Activated gamma-delta T cell (primary cell): ENCODE results near the gene C9orf72.
"Not testable (repeated sequence)": the region's sequence is repeated elsewhere in the genome, so short reads cannot be mapped to it uniquely, and the experiment has no call there.

Experiments used
- DNase-seq: peaks from one replicate; lab custom pipeline; 2025; lab: John Stamatoyannopoulos, UW
- total RNA-seq, 2 donors: gene quantifications; one replicate each; lab custom pipeline; 2026; lab: John Stamatoyannopoulos, UW

Gene C9orf72, protein sequence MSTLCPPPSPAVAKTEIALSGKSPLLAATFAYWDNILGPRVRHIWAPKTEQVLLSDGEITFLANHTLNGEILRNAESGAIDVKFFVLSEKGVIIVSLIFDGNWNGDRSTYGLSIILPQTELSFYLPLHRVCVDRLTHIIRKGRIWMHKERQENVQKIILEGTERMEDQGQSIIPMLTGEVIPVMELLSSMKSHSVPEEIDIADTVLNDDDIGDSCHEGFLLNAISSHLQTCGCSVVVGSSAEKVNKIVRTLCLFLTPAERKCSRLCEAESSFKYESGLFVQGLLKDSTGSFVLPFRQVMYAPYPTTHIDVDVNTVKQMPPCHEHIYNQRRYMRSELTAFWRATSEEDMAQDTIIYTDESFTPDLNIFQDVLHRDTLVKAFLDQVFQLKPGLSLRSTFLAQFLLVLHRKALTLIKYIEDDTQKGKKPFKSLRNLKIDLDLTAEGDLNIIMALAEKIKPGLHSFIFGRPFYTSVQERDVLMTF
- total RNA-seq, result 56.1 to 66.8 reads per million in 2 donors

DNA sequence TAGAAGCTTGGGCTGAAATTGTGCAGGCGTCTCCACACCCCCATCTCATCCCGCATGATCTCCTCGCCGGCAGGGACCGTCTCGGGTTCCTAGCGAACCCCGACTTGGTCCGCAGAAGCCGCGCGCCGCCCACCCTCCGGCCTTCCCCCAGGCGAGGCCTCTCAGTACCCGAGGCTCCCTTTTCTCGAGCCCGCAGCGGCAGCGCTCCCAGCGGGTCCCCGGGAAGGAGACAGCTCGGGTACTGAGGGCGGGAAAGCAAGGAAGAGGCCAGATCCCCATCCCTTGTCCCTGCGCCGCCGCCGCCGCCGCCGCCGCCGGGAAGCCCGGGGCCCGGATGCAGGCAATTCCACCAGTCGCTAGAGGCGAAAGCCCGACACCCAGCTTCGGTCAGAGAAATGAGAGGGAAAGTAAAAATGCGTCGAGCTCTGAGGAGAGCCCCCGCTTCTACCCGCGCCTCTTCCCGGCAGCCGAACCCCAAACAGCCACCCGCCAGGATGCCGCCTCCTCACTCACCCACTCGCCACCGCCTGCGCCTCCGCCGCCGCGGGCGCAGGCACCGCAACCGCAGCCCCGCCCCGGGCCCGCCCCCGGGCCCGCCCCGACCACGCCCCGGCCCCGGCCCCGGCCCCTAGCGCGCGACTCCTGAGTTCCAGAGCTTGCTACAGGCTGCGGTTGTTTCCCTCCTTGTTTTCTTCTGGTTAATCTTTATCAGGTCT lies at the start of gene C9orf72:
TSS of gene C9orf72 (minus strand) at position 564 of the 716 bp plus-strand sequence. CDS start 6,361 bp downstream, outside the sequence.
- peak; percentile 82 for DNase-seq

DNA sequence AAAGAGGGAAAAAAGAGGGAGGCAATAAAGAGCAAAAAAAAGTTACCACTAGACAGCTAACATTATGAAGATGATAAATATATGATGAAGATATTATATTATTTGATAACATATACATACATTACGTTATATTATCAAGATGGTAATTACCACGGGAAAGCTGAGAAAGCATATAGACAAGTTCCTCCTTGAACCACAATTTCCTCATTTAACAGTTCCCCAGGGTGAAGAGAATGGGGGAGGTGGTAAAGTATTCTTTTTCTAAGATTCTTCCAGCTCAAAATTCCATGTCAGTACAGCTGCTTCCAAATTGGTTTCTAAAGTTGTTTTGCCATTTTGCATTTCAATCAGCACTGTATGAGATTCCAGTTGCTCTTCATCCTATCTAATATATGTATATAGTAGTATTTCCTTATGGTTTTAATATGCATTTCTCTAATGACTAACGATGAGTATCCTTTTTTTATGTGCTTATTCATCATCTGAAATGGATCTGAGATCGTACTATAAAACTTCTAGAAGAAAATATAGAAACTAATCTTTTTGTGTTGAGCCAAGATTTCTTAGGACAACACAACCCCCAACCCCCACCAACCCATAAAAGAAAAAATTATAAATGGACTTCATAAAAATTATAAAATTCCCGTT lies 49.5 kb upstream of the C9orf72 start:
- DNase-seq, result no peak

DNA sequence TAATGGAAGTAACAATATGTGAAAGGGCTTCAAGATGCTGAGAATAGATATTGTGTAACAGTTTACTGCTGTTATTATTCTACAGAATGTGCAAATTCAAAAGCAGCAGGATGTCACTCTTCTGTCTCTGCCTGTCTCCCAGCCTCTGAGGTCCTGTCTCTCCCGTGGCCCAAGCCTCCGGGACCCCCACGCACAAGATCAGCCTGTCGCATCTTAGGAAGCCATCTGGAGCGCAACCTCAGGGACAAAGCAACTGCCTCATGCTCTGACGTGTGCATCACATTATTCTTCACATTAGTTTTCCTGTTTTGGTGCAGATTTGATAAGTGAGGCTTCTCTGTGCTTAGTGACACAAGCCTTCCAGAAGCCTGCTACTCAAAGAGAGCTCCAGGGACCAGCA lies 46.5 kb upstream of the C9orf72 start:
- no peak for DNase-seq

DNA sequence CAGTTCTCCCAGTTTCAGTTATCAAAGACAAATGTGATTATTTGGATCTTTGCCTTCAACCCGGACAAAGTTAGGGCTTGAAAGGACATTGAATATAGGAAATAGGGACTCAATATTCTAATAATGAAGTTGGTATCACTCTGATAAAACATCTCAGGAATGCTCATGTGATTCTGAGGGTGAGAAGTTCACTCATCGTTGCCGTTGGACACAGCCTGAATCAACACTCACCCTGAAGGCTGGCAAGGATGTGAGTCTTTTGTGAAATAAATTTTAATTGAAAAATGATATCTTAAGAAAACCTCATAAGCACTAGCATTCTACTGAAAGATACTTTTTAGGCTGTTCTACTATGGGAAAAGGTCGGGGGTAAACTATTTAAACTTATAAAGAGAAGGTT lies 44.8 kb upstream of the C9orf72 start:
- no peak for DNase-seq

DNA sequence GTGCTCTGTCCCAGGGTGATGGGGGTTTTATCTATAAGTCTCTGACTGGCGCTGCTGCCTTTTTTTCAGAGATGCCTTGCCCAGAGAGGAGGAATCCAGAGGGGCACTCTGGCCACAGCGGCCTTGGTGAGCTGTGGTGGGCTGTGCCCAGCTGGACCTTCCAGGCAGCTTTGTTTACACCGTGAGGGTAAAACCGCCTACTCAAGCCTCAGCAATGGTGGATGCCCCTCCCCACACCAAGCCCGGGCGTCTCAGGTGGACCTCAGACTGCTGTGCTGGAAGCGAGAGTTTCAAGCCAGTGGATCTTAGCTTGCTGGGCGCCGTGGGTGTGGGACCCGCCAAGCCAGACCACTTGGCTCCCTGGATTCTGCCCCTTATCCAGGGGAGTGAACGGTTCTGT lies 41.3 kb upstream of the C9orf72 start:
- no peak for DNase-seq

DNA sequence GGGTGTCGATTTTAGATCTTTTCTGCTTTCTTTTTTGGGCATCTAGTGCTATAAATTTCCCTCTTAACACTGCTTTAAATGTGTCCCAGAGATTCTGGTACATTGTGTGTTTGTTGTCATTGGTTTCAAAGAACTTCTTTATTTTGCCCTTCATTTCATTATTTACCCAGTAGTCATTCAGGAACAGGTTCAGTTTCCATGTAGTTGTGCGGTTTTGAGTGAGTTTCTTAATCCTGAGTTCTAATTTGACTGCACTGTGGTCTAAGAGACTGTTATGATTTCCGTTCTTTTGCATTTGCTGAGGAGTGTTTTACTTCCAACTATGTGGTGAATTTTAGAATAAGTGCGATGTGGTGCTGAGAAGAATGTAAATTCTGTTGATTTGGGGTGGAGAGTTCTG lies 38.8 kb upstream of the C9orf72 start:
- not testable (repeated sequence) for DNase-seq

DNA sequence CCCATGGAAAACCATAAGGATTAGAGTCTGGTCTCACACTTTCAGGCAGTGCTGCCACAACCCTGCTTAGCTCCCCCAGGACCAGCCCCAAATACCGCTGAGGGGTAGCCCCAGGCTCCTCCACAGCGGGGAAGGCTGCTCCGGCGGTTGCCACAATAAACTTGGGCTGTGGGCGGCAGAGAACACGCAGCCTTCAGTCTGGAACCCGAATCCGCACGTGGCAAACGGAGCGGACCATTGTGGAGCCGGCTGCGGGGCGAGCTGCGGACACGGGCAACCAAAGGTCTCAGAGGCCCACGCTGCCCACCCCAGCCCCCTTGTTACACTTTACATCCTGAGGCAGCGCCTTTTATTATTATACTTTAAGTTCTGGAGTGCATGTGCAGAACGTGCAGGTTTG lies 37.3 kb upstream of the C9orf72 start:
- DNase-seq, result no peak

DNA sequence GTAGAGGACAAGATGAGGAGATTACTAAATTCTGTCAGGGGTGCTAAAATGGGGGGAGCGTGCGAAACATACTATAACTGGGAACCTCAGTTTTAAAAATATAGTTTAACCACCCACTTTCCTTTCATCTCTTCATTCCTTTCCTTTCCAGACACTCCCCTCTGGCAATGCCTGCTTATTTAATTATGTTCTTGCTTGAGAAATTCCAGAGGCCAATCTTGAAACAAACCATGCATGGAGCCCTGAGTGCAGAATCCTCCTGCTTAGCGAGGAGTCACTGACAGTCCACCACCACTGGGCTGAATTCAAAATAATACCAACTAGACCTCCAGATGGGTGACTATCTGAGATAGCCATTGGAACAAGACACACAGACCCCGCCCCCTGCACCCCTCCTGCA lies 29.7 kb upstream of the C9orf72 start:
- DNase-seq, result no peak

DNA sequence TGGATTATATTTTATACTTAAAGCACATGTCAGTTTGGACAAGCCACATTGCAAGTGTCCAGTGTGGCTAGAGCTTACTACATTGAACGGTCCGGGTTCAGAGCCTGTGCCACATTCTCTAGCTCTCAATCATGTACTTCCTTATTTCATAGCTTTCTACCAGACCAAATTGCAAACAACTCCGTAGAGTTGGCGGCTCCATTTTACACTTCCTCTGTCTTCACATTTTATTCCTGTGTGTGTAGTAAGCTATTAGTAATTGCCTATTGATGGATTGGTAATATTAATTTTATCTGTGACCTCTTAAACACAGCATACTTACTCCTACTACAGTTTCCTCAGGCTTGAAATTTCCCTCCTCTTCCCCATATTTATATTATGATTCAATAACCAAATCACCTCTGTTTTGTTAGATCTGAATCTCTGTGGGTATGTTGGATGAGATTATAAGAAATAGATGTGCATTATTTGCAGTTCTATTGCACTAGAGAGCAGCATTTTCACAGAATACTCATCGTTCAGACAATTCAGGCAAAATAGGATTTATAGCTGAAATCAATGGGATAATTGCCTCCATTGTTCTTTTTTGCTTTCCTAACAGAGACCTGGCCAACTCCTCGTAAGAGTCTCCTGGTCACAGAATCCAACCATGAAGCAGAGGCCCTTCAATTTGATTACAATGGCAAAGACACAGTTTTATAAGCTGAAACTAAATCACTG lies 29.0 kb upstream of the C9orf72 start:
- no peak for DNase-seq

DNA sequence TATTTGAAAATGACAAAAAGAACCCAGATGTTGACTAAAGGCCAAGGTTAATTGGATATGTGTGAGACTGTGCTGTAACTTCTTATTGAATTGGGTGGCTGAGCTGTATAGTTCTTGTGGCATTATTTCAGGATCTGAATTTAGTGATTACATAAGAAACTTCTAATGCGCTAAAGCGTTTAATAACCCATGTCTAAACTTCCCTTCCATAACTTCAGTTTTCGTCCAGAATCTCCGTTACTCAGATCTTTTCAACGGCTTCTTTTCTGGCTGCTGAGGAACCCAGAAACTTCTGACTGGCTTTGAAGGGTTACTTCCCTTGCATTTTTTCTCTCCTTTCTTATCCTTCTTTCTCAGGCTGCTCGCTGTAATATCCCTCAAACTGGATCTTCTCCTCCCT lies 28.1 kb upstream of the C9orf72 start:
- no peak for DNase-seq

DNA sequence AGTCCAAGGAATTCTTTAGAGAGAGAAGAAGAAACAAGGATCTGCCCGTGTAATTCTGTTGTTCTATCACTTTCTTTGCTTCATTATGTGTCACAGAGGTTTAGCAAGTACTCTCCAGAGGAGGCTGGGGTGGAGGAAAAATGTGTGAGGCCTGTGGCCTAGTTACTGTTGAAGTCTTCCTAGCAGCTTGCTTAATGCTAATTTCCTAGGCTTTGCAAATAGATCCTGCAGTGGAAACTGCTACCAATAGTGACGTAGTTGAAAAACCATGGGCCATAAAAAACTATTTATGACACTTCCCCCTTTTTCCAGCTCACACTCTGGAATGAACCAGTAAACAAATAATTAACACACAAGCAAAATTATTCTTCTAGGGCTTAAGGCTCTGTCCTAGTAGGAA lies 27.0 kb upstream of the C9orf72 start:
- no peak for DNase-seq

DNA sequence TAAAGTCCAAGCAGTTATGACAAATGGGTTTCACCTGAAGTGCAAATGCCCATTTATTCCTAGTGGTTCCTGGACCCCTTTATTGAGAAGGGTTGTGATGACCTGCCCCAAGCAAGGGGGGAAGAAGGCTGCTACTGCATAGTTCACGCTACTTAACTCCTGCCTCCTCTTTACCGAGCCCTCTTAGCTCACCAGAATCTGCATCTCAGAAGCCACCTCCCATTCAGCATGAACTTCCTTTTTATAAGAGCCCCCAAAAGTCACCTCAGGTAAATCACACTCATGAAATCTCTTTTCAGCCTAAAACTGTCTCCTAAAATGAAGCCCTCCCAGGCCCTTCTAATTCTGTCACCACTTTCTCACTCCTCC lies 26.6 kb upstream of the C9orf72 start:
- no peak for DNase-seq

DNA sequence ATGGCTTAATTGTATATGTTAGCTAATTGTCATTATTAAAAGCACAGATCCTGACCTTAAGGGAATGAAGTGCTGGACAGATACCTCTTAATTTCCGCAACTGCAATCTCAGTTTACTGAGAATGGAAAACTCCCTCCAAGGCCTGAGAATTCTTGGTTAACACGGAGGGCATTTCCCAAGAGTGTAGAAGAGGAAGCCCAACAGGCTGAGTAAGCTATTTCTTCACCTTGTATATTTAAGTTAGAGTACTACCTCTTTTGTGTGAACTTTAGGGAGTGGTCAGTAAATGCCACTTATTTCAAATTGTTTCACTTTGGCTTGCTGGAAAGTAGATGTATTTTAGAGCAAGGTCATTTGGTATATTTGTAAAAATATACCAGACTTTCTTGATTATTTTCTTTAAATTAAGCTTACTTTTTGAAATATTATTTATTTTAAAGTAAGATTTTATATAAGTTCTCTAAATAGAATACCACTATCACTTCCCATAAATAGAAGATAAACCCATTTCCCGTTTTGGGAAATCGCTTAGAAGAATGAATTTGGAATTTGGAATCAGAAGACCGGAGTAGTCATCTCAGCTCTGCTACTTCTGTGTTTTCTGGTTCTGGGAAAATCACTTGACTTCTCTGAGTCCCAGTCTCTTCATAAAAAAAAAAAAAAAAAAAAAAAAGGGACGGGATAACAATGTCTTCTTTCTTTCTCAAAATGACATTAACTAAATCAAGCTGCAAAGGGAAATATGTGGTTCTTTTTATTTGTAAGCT lies 26.0 kb upstream of the C9orf72 start:
- DNase-seq, result no peak

DNA sequence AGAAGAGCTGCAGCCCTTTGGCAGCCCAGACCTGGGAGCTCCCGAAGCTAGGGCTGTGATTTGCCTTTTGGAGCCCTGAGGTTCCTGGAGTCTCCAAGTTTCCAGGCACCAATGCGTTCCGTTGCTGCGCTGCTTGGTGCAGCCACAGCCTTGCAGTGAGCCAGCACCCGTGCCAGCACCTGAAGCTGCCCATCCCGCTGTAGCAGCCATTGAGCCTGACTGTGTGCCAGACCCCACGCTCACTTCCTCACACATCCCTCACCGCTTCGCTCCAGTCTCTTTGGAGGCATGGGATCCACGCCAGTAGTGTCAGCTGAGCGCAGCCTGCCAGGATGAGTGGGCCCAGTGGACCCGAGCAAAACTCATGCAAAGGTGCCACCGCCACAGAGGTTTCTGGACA lies 22.5 kb upstream of the C9orf72 start:
- no peak for DNase-seq

DNA sequence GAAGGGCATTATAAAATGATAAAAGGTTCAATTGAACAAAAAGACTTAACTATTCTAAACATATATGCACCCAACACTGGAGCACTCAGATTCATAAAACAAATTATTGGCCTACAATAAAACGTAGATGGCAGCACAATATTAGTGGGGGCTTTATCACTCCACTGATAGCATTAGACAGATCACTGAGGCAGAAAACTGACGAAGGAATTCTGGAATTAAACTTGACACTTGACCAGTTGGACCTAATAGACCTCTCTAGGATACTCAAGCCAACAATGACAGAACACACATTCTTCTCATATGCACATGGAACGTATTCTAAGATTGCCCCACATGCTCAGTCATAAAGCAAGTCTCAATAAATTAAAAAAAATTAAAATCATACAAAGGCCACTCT lies 18.4 kb upstream of the C9orf72 start:
- DNase-seq, result no peak

DNA sequence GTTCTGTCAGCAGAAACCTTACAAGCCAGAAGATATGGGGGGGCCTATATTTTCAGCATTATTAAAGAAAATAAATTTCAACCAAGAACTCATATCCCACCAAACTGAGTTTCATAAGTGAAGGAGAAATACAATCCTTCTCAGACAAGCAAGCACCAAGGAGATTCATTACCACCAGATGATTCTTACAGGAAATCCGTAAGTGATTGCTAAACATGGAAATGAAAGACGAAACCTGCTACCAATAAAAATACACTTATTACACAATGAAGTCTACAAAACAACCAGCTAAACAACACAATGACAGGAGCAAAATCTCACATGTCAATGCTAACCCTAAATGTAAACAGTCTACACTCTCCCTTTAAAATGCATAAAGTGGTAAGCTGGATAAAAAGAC lies 17.8 kb upstream of the C9orf72 start:
- DNase-seq, result no peak

DNA sequence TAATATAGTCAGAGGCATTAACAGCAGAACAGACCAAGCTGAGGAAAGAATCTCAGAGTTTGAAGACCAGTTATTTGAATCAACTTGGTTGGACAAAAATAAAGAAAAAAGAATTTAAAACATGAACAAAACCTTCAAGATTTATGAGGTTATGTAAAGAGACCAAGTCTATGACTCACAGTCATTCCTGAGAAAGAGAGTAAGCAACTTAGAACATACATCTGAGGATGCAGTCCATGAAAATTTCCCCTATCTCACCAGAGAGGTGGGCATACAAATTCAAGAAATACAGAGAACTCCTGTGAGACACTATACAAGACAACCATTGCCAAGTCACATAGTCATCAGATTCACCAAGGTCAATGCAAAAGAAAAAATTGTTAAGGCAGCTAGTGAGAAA lies 17.4 kb upstream of the C9orf72 start:
- no peak for DNase-seq

DNA sequence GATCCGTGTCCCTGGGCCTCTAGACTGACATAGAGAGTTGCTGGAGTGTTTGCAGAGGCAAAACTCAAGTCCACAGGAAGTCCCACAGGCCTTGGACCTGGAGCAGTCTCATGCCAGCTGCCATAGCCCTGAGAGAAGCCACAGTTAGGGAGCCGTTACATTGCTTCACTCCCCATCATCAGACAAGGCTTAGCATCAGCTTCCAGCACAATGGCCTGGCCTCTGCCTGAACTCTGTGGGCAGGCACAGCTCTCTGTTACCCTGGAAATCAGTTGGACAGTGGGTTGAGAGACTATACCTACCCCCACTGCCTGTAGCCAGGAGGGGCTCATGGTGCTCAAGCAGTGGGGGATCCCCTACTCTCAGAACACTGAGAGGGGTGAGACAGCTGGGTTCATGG lies 16.2 kb upstream of the C9orf72 start:
- no peak for DNase-seq

DNA sequence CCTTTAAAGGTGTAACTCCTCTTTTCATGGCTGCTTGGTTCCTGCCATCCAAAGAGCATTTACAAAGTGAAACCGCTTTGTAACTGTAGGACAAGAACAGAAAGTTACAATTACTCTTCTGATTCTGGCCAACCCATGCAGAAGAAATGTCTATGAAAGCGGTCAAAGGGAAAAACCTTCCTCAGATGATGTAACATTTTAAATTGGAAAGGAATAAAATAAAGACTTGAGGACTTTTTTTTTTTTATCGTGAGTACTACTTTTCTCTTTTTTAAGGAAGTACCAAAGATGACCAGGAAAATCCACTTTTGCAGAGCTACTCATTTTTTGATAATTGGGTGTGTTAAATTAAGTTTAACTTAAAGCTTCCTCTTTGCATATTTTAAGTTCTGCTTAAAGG lies 13.0 kb upstream of the C9orf72 start:
- DNase-seq, result no peak

DNA sequence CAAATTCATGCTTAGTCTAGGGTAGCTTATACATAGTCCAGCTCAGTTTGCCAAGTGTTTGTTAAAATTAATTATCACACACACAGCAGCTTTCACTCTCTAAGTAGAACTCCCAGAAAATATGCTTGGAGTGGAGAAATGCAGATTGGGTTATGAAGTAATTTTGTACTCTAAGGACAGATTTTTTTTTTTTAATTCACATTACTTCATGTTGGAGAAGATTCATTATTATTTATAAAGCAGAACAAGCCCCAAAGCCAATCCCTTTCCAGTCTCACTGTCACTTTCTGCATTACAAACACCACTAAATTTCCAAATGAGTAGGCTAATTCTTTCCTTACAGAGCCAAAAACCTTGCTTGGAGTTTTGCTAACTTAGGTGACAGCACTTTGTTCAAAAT lies 11.7 kb upstream of the C9orf72 start:
- DNase-seq, result no peak

DNA sequence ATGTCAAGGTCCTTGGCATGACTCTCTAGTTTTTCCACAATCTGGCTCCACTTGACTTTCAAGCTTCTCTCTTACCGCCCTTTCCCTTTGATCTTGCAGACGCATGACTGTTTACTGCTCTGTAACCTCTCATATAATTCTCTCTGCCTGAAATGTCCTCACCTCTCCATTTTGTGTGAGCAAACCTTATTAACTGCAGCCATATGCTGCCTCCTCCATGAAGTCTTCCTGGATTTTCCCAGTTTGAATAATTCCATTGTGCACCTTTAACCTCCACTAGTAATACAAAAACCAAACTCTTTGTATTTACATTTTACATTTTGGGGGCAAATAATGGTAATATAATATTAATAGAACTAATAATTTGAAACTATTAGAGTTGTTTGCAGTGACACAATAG lies 9.5 kb upstream of the C9orf72 start:
- DNase-seq, result no peak
